ENCODE results near the gene RASGRP3.
A peak's percentile ranks its signal among the peaks of the same experiment; 100 is the strongest.

The RASGRP3 gene

GRCh38 chr2:33494877-33495641 lies 18.6 kb downstream of the RASGRP3 start:
- no peak for DNase-seq

DNA sequence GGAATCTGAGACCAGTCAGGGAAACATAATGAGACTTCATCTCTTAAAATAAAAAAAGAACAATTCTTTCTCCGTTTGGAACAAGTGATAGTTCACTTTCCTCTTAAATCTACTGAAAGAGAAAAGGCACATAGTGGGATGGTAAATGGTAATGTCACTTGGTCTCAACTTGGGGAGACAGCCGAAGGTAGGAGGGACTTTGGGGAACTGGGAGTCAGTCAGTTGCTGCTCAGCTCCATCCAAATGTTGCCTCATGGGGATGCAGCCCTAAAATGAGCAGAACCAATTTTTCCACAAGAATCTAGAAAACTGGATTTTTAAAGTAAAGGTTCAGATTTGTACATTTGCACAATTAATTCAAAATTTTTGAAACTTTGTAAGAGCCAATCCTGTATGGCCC lies 19.2 kb downstream of the RASGRP3 start:
- no peak for DNase-seq

DNA sequence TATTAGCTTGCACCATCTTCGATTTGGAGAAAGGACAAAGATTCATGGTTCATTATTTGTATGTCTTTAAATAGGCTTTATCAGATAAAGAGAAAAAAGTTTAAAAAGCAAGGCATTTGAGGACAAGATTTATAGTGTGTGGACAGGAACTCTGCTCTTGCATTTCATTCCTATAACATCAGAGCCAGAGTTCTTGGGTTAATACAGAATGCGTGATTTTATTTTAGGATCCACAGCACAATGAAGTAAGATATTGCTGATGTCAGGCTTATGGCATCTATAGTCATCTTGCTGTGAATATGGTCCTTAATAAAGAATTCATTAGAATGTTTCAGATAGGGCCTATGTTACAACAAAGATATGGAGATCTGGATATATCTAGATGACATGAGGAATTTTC lies 19.7 kb downstream of the RASGRP3 start:
- DNase-seq: no peak

DNA sequence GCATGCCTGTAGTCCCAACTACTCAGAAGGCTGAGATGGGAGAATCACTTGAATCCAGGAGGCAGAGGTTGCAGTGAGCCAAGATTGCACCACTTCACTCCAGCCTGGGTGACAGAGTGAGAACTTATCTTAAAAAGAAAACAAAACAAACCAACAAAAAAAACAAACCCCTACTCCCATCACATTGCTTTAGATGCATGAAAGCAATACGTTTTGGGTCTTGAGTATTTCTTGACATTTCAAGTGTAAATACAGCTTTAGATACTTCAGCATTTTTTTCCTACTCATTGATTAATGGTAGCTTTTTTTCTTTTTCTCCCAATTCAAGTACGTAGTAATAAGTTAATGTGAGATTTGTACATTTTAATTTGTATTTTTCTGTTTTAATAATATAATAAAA lies 20.3 kb downstream of the RASGRP3 start:
- no peak for DNase-seq

- DNase-seq: no peak
Measured at GRCh38 chr2:33497221-33497650, 20.8 kb downstream of the RASGRP3 start.

DNA sequence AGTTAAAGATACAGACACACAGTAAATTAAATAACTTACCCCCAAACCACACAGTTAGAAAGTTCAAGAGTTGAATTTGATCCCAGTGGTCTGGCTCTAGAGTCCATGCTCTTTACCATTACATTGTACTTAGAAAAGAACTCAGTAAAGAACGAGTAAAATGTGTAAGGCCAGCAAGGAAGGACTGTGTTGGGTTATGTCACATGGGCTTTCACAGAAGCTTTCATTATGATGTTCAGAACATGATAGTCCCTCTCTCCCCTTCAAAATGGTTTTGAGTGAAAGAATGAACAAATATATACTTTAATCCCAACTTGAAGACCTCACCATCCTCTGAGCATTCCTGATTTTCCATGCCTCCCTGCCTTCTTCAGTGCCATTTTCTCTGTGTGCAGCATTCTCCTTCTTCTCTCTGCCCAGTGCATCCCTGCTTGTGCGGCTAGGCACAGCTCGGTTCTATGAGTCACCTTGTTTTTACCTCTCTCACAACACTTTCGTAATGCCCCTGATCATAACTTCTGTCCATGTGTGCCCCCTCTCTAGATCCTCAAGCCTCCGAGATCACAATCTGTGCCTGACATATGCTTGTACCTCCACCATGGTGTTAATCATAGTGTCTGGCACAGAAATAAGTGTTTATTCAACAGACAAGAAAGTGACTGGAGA lies 22.0 kb downstream of the RASGRP3 start:
- DNase-seq: peak in 1 of 2 donors; percentile 29

- DNase-seq: no peak
Measured at GRCh38 chr2:33500177-33500576, 23.7 kb downstream of the RASGRP3 start.

DNA sequence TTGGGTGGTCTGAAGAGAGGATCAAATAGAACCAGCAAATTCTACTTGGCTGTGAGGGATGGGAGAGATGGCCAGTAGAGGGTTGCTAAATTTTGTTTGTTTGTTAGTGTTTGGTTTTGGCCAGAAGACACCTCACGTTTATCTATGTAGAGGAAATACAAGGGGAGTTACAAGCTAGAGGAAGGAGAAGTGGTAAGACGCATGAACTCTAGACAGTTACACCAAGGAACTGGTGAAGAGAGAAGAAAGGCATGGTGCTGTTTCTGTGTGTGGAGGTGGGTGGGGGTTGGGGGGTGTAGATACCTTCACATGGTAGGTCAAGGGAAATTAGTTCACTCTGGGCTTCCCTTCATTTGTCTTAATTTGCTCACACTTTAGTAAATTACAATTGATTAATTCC lies 25.6 kb downstream of the RASGRP3 start:
- DNase-seq: no peak

GRCh38 chr2:33503002-33503401 lies 26.6 kb downstream of the RASGRP3 start:
- no peak for DNase-seq

DNA sequence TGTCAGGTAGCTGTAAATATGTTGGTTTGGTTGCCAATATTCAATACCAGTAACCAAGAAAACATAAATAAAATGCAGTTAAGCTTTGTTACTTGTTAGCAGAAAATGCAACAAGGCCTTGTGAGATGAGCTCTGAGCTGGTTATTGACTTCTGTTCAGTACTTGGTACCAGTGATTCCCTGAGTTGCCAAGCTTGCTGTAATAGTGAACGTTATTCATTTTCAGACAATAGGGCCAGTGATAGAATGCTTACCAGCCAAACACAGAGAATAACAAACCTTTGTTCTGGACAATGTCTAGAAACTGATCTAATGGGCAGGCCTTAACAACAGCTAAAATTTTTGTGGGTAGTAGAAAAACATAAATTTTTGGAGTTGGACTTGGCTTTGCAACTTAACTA lies 29.5 kb downstream of the RASGRP3 start:
- peak; percentile 32 to 97 for DNase-seq

GRCh38 chr2:33509908-33510585 lies 33.6 kb downstream of the RASGRP3 start:
- no peak for DNase-seq

GRCh38 chr2:33510586-33510968 lies 34.1 kb downstream of the RASGRP3 start:
- no peak for DNase-seq

DNA sequence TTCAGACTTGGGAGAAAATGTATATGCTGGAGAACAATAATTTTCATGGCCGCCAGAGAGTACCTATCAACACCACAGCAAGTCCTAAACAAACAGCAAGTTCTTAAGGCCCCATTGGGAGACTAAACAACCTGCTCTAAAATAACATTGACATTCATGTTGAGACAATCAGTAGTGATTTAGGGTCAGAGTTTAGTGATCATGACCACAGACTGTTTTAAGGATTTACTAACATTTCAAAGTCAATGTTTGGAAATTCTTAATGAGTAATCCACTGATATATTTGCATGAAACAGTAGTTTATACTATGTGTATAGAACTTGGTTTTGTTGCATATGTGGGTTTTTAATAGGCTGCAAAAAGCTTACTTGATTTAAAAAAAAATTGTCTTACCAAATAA lies 34.7 kb downstream of the RASGRP3 start:
- no peak for DNase-seq

- DNase-seq: no peak
Measured at GRCh38 chr2:33512112-33512511, 35.7 kb downstream of the RASGRP3 start.

GRCh38 chr2:33513480-33513879 lies 37.0 kb downstream of the RASGRP3 start:
- DNase-seq: no peak

DNA sequence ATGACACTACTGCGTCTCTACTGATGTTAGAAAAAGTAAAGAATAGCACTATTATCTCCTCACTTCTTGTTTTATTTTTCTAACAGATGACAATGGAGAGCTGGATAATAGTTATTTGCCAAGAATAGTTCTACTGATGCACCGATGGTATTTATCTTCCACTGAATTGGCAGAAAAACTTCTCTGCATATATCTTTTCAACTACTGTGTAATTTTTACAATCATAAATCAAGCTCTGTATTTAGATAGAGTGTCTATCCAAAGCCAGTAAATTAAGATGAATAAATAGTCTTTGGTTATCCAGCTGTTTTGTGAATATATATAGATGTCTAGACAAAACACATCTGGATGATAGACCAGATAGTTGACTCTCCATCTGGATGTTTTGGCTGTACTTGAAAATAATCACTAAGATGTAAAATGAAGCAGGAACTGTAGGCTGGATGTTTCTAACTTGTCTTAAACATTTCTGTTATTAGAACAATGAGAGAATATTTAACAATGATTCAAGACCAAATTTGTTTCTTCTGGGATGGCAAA lies 40.1 kb downstream of the RASGRP3 start:
- no peak for DNase-seq

GRCh38 chr2:33518200-33518599 lies 41.8 kb downstream of the RASGRP3 start:
- no peak for DNase-seq

DNA sequence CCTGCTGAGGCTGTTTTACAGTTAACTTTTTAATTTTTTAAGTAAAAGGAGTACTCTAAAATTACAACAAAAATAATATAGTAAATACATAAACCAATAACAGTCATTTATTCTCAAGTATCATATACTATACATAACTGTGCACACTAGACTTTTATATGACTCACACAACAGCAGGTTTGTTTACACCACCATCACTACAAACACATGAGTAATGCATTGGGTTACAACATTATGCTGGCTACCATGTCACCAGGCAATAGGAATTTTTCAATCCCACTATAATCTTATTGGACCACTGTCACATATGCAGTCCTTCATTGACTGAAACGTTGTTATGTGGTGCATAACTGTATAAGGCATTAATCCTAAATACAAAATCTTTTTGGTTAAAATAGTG lies 42.5 kb downstream of the RASGRP3 start:
- DNase-seq: no peak

DNA sequence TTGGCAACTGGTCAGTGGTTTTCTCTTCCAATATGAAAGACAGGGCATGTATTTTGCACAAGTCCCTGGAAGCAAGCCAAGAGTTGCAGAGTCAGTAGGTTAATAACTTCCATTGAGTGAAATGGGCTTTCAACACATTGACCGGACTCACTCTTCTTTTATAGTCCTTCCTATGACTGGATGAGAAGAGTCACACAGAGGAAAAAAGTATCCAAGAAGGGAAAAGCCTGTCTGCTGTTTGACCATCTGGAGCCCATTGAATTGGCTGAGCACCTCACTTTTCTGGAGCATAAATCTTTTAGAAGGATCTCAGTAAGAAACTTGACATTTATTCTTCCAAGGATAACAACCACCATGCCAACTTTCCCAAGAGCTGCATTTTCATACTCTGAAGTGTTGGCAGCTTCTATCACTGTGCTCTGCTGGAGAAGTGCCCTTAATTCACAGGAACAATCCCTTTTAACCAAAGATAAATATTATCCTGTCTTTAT lies 45.4 kb downstream of the RASGRP3 start:
- DNase-seq: no peak

- DNase-seq: no peak
Measured at GRCh38 chr2:33522576-33522975, 46.1 kb downstream of the RASGRP3 start.

DNA sequence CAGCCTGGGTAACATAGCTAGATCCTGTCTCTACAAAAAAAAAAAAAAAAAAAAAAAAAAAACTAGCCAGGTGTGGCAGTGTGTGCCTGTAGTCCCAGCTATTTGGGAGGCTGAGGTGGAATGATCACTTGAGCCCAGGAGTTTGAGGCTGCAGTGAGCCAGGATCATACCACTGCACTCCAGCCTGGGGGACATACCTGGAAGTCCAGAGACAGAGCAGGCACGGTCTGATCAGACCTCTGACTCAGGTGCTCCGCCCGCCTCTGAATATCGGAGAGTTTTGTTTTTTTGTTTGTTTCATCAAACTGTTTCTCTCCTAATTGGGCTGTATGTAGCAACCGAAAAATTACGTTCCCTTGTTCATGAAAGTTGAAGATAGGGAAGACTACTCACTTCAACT lies 49.2 kb downstream of the RASGRP3 start:
- DNase-seq: no peak

DNA sequence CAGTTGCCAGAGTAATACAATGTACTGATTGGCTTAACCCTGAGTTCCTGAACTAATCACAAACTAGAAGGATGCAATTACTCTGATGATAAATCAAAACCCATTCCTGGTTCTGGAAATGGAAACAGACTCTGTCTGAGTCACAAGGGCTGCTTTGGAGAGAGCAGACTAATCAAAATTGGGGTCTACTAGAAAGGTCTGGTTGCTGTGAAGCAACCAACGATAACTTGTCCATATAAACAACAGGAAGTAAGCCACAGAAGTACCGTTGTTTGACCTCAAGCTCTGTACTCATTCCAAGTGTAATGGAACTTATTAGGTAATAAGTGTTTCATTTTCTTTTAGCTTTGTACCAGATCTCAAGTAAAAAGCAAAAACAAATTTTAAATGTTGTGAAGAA lies 49.7 kb downstream of the RASGRP3 start:
- DNase-seq: no peak

DNA sequence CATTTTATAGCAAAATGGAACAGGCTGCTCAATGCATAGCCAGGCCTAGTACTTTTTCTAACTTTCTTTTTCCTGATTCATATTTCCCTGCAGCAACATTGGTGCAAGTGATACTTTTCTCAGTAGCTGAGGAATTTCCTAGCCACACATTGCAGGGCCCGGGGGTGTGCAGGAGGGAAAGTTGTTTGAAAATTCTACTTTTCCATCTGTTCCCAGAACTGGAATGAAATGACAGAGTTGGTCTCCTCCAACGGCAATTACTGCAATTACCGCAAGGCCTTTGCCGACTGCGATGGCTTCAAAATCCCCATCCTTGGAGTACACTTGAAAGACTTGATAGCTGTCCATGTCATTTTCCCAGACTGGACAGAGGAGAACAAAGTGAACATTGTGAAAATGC lies 50.5 kb downstream of the RASGRP3 start:
- DNase-seq: no peak
